Naive B cell (primary cell): ENCODE data around the gene STRADB. TPM values are rescaled to one million over a fixed set of nuclear protein-coding genes. Genes with fewer than 3 reads are reported as not detected.
A peak's percentile ranks its signal among the peaks of the same experiment; 100 is the strongest.
"Not testable (repeated sequence)": the region's sequence is repeated elsewhere in the genome, so short reads cannot be mapped to it uniquely, and the experiment has no call there.

ENCODE experiments used
- ATAC-seq, 2 donors: fragments of 150-1000 bp; cut with Tn5 transposase; 2 replicates each; pipeline ENCODE4 v1.10.0; 2021; ENCODE audit warnings: low read depth in 2 of 2, mild to moderate bottlenecking in 2 of 2, moderate library complexity in 2 of 2
- DNase-seq: peaks from one replicate; pipeline ENCODE4 v3.0.0; 2022
- H3K27ac Mint-ChIP-seq, 6 donors: one replicate each; pipeline ENCODE4 v1.8.0; 2020 to 2022; ENCODE audit warnings: mild to moderate bottlenecking in 6 of 6, mixed read lengths in 6 of 6, moderate library complexity in 5 of 6, inconsistent platforms in 2 of 6
- H3K27me3 Mint-ChIP-seq, 3 donors: one replicate each; pipeline ENCODE4 v1.8.0; 2021 to 2022; ENCODE audit warnings: mixed read lengths in 3 of 3, mild to moderate bottlenecking in 1 of 3
- H3K36me3 Mint-ChIP-seq, 2 donors: one replicate each; pipeline ENCODE4 v1.8.0; 2020 to 2022; ENCODE audit warnings: mixed read lengths in 2 of 2, inconsistent platforms in 1 of 2, mild to moderate bottlenecking in 1 of 2
- H3K4me1 Mint-ChIP-seq, 3 donors: one replicate each; pipeline ENCODE4 v1.8.0; 2020 to 2022; ENCODE audit warnings: mixed read lengths in 3 of 3, inconsistent platforms in 1 of 3, mild to moderate bottlenecking in 1 of 3, moderate library complexity in 1 of 3
- H3K4me3 Mint-ChIP-seq, 8 donors: one replicate each; pipeline ENCODE4 v1.8.0; 2020 to 2022; ENCODE audit warnings: mild to moderate bottlenecking in 8 of 8, mixed read lengths in 8 of 8, moderate library complexity in 8 of 8, inconsistent platforms in 2 of 8
- H3K9me3 Mint-ChIP-seq, 7 donors: one replicate each; pipeline ENCODE4 v1.8.0; 2020 to 2022; ENCODE audit warnings: mixed read lengths in 7 of 7, mild to moderate bottlenecking in 5 of 7, inconsistent platforms in 2 of 7, moderate library complexity in 1 of 7
- polyA plus RNA-seq, 6 donors: library from polyadenylated mRNA; unstranded; fragments of 300-500 nt; fragmentation: Illumina TruSeq; gene quantifications; one replicate each; pipeline ENCODE4 v1.2.3, GENCODE V29; 2021; ENCODE audit warnings: low read depth in 6 of 6

Gene STRADB
- polyA plus RNA-seq, 6 donors from 2014 or later: 84.8 to 200 (median 124) TPM

DNA sequence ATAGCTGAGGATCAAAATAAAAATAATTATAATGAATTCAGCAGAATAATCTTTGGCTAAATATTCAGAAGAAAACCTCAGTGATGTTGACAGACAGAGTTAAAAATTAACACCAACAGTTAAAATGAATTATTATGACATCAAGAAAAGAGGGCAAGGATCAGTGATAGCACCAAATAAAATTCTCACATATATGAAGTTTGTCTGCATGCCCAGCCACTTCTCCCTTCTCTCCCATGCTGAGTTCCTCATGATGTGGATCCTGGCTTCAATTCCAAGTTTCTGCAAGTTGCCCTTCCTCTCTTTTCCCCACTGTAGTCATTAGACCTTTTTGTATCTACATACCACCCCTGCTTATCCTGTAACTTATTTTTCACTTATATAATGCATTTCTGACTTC lies 6.8 kb downstream of the STRADB start:
- Mint-ChIP-seq H3K9me3 (peaks cover 0 to 5% (median 3%) of the 10 kb centered on the region in 7 donors), H3K27me3 (no peaks in the 10 kb centered on the region), H3K27ac (peak overlapping the region in 1 of 6 donors; percentile 33), H3K4me1 (peaks cover 1 to 14% (median 7%) of the 10 kb centered on the region in 3 donors), H3K36me3 (peaks cover 42 to 48% of the 10 kb centered on the region in 2 donors), H3K4me3 (no peak overlapping the region)
- ATAC-seq (no peak), DNase-seq (no peak)

DNA sequence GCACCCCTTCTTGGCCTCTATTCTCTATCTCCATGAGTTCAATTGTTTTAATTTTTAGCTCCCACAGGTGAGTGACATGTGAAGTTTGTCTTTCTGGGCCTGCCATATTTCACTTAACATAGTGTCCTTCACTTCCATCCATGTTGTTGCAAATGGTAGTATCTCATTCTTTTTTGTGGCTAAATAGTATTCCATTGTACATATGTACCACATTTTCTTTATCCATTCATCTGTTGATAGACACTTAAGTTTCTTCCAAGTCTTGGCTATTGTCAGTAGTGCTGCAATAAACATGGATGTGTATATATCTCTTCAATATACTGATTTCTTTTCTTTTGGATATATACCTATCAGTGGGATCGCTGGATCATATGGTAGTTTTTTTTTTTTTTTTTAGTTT lies 9.0 kb downstream of the STRADB start:
- Mint-ChIP-seq H3K27ac (no peak overlapping the region), H3K4me1 (peaks cover 0 to 12% (median 7%) of the 10 kb centered on the region in 3 donors), H3K9me3 (peaks cover 0 to 5% (median 3%) of the 10 kb centered on the region in 7 donors), H3K36me3 (peaks cover 59 to 63% of the 10 kb centered on the region in 2 donors), H3K27me3 (no peaks in the 10 kb centered on the region), H3K4me3 (no peak overlapping the region)
- DNase-seq (no peak), ATAC-seq (no peak)

GRCh38 chr2:201464547-201464946 lies 13.0 kb downstream of the STRADB start:
- DNase-seq: no peak

DNA sequence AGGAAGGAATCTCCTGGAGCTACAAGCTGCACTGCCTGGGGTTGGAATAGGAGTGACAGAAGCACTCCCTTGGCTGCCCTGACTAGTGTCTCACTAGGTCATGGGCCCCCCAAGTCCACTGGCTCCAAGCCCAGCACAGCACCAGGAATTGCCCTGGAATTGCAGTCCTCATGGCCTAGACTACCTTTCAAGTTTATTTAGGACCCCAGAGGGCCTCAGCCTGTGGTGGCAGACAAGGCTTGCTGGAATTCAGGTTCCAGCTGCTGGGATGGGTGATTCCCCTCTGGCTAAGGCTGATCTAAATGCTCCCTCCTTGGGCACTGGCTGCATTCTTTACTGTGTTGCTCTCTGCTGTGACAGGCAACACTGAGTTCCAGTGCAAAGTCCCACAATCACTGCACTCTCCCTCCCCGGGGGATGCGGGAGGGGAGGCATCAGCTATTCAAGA lies 14.0 kb downstream of the STRADB start:
- Mint-ChIP-seq H3K27me3 (no peaks in the 10 kb centered on the region), H3K9me3 (peaks cover 0 to 2% (median 0%) of the 10 kb centered on the region in 7 donors), H3K27ac (no peak overlapping the region), H3K4me1 (peaks cover 0 to 26% (median 7%) of the 10 kb centered on the region in 3 donors), H3K36me3 (peaks cover 65 to 68% of the 10 kb centered on the region in 2 donors), H3K4me3 (no peak overlapping the region)
- ATAC-seq (no peak), DNase-seq (no peak)

More at GRCh38 chr2:201464547-201464946, 13.0 kb downstream of the STRADB start:
- Mint-ChIP-seq H3K27ac (peak overlapping the region in 1 of 6 donors; percentile 30), H3K27me3 (no peaks in the 10 kb centered on the region), H3K4me3 (no peak overlapping the region), H3K9me3 (peaks cover 0 to 5% (median 3%) of the 10 kb centered on the region in 7 donors), H3K4me1 (peaks cover 0 to 24% (median 7%) of the 10 kb centered on the region in 3 donors), H3K36me3 (peaks cover 67 to 68% of the 10 kb centered on the region in 2 donors)
- no peak for ATAC-seq

GRCh38 chr2:201466050-201466675 lies 14.6 kb downstream of the STRADB start:
- ATAC-seq: no peak
- Mint-ChIP-seq H3K9me3 (peaks cover 0 to 2% (median 0%) of the 10 kb centered on the region in 7 donors), H3K4me1 (peaks cover 0 to 26% (median 7%) of the 10 kb centered on the region in 3 donors), H3K36me3 (peaks cover 67 to 72% of the 10 kb centered on the region in 2 donors), H3K4me3 (no peak overlapping the region), H3K27me3 (no peaks in the 10 kb centered on the region), H3K27ac (no peak overlapping the region)
- no peak for DNase-seq

DNA sequence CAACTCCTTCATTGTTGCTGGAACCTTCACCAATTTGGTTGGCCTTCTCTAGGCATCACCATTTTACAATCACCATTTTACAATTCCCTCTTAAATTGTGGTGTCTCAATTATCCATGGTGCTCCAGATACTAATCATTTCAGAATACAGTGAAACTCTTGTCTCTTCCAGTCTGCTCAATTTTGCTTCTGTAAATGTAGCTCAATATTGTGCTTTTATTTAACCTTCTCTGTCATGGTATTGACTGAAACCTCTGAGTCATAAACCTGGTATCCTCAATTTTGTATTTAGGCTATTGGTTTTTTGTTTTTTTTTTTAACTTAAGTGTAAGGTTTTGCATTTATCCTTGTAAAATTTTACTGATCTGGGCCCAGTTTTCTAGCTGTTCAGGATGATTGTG lies 16.1 kb downstream of the STRADB start:
- Mint-ChIP-seq H3K9me3 (no peaks in the 10 kb centered on the region), H3K36me3 (peaks cover 62 to 63% of the 10 kb centered on the region in 2 donors), H3K4me3 (no peak overlapping the region), H3K4me1 (peaks cover 0 to 26% (median 0%) of the 10 kb centered on the region in 3 donors), H3K27ac (peak overlapping the region in 2 of 6 donors; percentile 12 to 70), H3K27me3 (no peaks in the 10 kb centered on the region)
- DNase-seq (no peak), ATAC-seq (no peak)

DNA sequence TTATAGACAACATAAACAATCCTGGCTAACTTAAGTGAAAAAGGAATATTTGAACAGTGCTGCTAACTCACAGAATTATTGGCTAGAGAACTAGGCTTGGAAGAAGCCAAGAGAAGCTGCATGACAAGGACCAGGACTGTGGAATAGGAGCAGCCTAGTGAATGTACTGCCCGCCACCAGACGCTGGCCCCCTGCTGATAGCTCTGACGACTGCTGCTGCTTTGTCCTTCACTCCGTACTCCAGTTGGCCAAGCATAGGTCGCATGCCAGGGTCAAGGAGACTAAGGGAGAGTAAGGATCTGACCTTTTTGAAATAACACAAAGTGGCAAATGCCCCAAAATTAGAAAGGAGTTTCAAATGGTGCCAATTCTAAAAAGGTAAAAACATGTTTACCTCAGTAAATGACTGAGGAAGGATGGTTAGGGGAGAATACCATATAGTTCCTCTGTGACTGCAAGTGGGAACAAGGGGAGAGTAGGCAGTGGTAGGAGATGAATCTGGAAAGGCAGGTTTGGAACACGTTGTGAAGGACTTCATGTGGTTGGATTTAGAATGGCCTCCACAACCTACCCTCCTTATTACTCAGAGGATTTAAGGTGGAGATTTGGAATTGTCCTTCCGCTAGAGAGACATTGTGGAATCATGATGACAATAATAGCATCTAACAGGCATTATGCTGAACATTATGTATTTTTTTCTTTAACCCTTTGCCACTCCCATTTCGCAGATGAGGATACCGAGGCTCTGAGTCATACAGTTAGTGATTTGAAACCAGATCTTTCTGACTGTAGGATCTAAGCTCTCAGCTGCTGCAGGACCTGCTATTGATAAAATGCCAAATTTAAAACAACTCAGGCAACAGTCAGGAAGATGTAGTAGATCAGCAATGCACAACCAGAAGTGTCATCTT lies 19.5 kb downstream of the STRADB start:
- DNase-seq: no peak
- H3K4me3 Mint-ChIP-seq: no peak overlapping the region
- peak overlapping the region in 2 of 6 donors; percentile 9 to 34 for H3K27ac Mint-ChIP-seq
- peaks cover 44 to 55% of the 10 kb centered on the region in 2 donors for H3K36me3 Mint-ChIP-seq
- no peak for ATAC-seq
- no peaks in the 10 kb centered on the region for H3K9me3 Mint-ChIP-seq
- no peaks in the 10 kb centered on the region for H3K27me3 Mint-ChIP-seq
- peaks cover 0 to 14% (median 0%) of the 10 kb centered on the region in 3 donors for H3K4me1 Mint-ChIP-seq

DNA sequence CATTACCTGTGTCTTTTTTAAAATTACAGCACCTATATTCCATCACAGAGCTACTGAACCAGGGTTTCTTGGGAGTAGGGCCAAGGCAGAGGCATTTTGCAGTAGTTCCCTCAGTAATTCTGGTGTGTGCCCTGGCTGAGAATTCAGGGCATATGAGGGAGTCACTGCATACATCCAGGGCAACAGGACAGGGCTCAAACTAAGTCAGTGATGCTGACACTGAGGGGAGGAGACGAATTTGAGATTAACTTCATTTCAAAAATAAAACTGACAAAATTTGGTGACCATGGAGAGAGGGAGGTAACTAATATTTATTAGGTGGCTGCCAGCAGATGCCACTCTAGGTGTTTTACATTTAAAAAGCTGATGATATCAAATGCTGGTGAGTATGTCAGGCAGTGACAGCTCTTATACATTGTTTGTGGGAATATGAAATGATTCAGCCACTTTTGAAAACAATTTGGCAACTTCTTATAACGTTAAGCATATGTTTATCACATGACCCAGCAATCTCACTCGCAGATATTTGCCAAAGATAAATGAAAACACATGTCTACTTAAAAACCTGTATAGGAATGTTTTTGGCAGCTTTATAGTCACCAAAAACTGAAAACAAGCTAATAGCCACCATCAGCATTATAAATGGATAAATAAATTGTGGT lies 20.3 kb downstream of the STRADB start:
- DNase-seq (no peak), ATAC-seq (no peak)
- H3K36me3 Mint-ChIP-seq: peaks cover 44 to 54% of the 10 kb centered on the region in 2 donors
- H3K4me1 Mint-ChIP-seq: peaks cover 0 to 14% (median 0%) of the 10 kb centered on the region in 3 donors
- H3K27me3 Mint-ChIP-seq: no peaks in the 10 kb centered on the region
- peak overlapping the region in 2 of 6 donors; percentile 34 to 80 for H3K27ac Mint-ChIP-seq
- no peaks in the 10 kb centered on the region for H3K9me3 Mint-ChIP-seq
- H3K4me3 Mint-ChIP-seq: no peak overlapping the region

DNA sequence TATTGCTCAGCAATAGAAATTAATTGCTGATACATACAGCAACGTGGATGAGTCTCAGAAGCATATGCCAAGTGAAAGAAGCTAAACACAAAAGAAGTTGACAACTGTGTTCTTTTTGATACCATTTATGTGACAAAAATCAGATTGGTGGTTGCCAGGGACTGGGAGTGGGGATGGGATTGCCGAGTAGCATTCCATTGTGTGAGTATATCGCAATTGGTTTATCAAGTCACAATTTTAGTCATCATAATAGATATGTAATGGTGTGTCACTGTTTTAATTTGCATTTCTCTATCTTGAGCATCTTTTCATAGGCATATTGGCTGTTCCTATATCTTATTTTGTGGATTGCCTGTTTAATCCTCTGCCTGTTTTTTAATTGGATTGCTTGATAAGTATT lies 20.9 kb downstream of the STRADB start:
- ATAC-seq (no peak), DNase-seq (no peak)
- H3K27me3 Mint-ChIP-seq: no peaks in the 10 kb centered on the region
- peaks cover 0 to 11% (median 0%) of the 10 kb centered on the region in 3 donors for H3K4me1 Mint-ChIP-seq
- no peak overlapping the region for H3K4me3 Mint-ChIP-seq
- peak overlapping the region in 1 of 6 donors; percentile 7 for H3K27ac Mint-ChIP-seq
- peaks cover 38 to 48% of the 10 kb centered on the region in 2 donors for H3K36me3 Mint-ChIP-seq
- no peaks in the 10 kb centered on the region for H3K9me3 Mint-ChIP-seq

DNA sequence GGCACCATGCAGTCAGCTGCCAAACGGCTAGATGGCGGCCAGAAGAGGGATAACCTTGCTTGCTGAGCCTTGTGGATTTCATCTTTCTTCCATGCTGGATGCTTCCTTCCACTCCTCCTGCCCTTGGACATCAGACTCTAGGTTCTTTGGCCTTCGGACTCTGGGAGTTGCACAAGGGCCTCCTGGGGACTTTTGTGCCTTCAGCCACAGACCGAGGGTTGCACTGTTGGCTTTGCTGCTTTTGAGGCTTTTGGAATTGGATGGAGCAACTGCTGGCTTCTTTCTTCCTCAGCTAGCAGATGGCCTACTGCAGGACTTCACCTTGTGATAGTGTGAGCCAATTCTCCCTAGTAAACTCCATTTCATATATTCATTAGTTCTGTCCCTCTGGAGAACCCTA lies 31.0 kb downstream of the STRADB start:
- no peak for DNase-seq
- ATAC-seq: no peak
- Mint-ChIP-seq H3K9me3 (peaks cover 0 to 6% (median 0%) of the 10 kb centered on the region in 7 donors), H3K36me3 (peaks cover 0 to 10% of the 10 kb centered on the region in 2 donors), H3K4me3 (no peak overlapping the region), H3K4me1 (no peaks in the 10 kb centered on the region), H3K27me3 (no peaks in the 10 kb centered on the region), H3K27ac (no peak overlapping the region)

- Mint-ChIP-seq H3K4me3 (no peak overlapping the region), H3K27me3 (no peaks in the 10 kb centered on the region), H3K4me1 (no peaks in the 10 kb centered on the region), H3K27ac (peak overlapping the region in 3 of 6 donors; percentile 14 to 51 (median 42)), H3K36me3 (peaks cover 0 to 10% of the 10 kb centered on the region in 2 donors), H3K9me3 (peaks cover 0 to 6% (median 0%) of the 10 kb centered on the region in 7 donors)
- DNase-seq (no peak), ATAC-seq (no peak)
Measured at GRCh38 chr2:201483342-201483741, 31.8 kb downstream of the STRADB start.

DNA sequence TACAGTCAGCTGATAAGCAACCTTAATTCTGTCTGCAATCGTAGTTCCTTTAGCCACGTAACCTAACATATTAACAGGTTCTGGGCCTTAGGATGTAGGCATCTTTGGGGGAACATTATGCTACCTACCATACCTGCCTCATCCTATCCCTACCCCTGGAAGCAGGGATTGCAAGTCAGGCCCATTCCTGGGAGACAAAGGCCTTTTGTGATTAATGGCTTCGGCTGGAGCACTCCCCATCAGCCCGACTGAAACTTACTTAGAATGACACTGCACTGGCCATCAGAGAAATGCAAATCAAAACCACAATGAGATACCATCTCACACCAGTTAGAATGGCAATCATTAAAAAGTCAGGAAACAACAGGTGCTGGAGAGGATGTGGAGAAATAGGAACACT lies 32.2 kb downstream of the STRADB start:
- not testable (repeated sequence) for ATAC-seq

GRCh38 chr2:201484805-201485204 lies 33.3 kb downstream of the STRADB start:
- Mint-ChIP-seq H3K9me3 (peaks cover 0 to 6% (median 0%) of the 10 kb centered on the region in 7 donors), H3K4me1 (no peaks in the 10 kb centered on the region), H3K27ac (peak overlapping the region in 2 of 6 donors; percentile 8 to 49), H3K27me3 (no peaks in the 10 kb centered on the region), H3K36me3 (peaks cover 0 to 10% of the 10 kb centered on the region in 2 donors), H3K4me3 (no peak overlapping the region)
- DNase-seq (no peak), ATAC-seq (no peak)

More for the DNA sequence above, 32.2 kb downstream of the STRADB start:
- not testable (repeated sequence) for H3K27me3 Mint-ChIP-seq, H3K9me3 Mint-ChIP-seq, H3K4me1 Mint-ChIP-seq, DNase-seq, H3K4me3 Mint-ChIP-seq
- Mint-ChIP-seq H3K36me3 (peaks cover 0 to 10% of the 10 kb centered on the region in 2 donors), H3K27ac (peak overlapping the region in 3 of 6 donors; percentile 14 to 51 (median 42))
